HG03342 (cell line): Measurements from ENCODE around the gene JAKMIP1.

Experiments
- ATAC-seq: cut with Tn5 transposase; IDR thresholded peaks from one replicate; pipeline ENCODE4 v1.9.1; 2021; ENCODE audit warnings: mild to moderate bottlenecking, moderate library complexity; ENCODE audit not compliant: unreplicated experiment

JAKMIP1 gene

DNA sequence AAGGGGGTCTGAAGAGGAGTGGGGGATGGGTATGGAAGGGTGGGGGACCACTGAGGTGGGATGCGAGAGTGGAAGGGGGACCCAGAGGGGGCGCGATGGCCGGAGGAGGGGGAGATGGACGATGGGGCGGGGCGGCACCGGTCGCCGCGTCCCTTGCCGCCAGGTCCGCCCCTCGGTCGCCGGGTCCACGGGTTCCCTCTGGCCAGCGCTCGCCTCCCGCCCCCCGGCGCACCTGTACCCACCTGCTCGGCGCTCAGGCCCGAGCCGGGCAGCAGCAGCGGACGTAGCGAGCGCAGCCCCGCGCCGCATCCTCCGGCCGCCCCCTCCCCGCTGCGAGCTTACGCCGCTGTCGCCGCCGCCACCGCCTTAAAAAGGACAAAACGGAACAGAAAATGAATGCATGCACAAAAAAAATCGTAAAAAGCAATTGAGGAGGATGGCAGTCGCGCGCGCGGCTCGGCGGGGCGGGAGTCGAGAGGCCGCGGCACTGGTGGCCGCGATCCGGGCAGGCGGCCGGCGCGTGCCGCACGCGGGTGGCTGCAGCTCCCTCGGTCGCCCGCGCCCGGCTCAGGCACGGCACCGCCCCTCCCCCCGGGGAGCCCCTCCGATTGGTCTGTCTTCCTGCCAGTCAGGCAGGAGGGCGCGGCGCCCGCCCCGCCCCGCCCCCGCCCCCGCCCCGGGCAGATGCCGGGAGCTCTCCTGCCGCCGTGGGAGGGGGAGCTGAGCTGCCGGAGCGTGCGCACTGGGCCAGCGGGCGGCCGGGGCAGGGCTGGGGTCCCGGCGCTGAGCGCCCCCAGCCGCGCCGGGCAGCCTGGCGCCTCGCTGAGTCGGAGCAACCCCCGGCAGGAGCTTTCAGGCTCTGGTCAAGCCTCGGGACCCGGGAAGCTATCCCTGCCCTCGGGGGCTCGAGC lies at the start of gene JAKMIP1:
TSS of gene JAKMIP1 (minus strand) at position 539 of the 911 bp plus-strand sequence. CDS start 87,699 bp downstream, outside the sequence.
- peak; percentile 82 for ATAC-seq

GRCh38 chr4:6248394-6248793 lies 48.0 kb upstream of the JAKMIP1 start:
- no peak for ATAC-seq

DNA sequence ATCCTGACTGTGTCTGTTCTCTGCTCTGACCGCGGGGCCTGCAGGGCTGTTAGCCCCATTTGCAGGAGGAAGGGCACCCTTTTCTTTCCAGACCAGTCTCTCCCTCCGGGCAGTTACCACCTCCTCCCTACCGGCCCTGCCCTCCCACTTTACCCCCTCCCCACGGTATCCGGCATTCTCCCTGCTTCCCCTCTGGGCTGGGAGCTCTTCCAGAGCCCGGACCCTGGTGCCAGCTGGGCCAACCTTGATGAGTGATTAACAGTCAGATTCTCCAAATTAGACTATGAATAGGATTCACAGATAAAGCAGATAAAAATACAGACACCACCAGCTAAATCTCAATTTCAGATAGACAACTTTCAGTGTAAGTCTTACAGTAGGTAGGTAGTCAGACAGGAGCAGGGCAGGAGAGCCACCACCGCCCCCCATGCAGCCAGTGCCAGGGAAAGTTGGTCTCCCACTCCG lies 45.9 kb upstream of the JAKMIP1 start:
- ATAC-seq: no peak

DNA sequence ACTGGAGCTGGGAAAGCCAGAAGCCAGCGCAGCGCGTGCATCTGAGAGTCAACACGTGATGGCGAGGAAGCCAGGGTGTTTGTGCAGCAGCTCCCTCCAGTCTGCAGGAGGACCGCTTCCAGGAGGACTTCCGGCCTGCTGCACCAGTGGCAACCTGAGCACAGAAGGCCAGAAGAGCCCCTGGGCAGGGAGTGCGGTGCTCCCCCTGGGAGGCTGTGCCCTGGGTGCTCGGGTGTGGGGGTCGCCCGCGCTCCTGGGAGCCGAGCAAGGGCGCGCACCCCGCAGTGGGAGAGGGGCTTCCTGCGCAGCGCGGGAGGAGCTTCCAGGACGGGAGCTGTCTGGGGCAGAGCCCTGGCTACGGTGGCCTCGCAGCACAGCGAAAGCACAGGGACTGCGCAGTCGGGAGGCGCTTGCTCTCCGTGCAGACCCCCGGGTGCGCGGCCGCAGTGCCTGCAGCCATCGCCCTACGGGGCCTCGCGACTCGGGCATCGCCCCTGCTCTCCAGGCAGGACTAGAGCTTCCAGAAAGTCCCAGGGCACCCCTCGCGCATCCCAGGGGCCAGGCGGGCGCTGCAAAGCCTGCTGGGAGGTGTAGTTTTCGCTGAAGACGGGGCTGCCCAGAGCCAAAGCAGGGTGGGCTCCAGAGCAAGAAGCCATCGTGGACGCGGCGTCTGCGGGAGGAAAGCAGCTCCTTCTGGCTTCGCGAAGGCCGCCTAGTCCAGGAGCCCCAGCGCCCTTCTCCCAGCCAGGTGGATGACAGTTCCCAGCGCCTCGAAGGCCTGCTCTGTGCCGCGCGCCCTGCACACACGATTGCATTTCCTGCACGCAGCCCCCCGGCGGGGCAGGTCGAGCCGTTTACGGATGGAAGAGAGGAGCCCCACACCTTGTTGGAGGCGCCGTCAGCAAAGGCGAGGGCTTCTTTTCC lies 45.2 kb upstream of the JAKMIP1 start:
- ATAC-seq: no peak

GRCh38 chr4:6242271-6243029 lies 42.1 kb upstream of the JAKMIP1 start:
- no peak for ATAC-seq

DNA sequence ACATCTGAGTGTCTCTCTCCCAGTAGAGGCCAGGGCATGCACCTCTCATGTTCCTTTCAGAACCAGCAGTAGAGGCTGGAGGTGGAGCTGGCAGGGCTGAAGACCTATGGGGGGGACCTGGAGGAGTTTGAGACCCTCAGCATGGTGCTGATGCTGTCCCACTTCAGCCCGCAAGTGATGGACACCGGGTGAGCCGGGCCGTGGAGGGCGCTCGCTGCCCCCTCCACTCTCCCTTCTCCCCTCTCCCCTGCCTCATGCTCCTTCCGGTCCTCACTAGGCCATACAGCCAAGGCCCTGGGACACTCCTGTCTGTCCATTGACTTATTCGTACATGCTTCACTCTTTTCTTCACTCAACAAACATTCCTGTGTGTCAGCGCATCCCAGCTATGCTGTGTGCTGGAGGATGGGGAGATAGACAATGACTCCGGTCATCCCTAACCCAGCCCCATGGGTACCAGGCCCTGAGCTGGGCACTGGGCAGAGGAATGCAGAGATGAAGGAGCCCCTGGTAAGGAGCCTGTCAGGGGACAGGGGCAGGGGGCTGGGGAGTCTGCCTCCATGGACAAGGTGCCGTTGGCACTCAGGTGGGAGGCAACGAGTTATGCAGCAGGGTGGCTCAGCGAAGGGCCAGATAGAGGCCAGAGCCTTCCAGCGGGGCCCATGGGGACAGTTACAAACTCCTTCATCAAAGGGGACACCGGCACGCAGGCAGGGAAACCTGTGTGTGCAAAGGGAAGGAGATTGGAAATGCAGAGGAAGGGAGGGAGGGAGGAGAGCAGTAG lies 40.9 kb upstream of the JAKMIP1 start:
- no peak for ATAC-seq

GRCh38 chr4:6239968-6240367 lies 39.6 kb upstream of the JAKMIP1 start:
- no peak for ATAC-seq

DNA sequence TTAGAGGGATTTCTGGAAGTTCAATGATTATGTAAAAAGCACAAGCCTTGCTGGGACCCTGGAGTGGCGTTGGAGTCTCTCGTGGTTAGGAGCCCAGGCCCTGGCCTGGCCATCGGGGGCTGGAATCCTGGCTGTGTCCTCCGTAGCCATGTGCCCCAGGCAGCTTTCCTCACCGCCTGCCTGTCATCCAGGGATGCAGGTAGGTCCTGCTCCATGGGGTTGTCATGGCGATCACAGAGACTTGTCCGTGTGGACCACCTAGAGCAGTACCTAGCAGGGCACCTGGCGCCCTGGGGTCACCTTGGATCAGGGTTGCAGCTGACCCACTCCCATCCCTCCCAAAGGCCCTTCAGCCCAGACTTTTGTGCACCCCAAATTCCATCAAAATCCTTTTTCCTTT lies 39.1 kb upstream of the JAKMIP1 start:
- no peak for ATAC-seq

DNA sequence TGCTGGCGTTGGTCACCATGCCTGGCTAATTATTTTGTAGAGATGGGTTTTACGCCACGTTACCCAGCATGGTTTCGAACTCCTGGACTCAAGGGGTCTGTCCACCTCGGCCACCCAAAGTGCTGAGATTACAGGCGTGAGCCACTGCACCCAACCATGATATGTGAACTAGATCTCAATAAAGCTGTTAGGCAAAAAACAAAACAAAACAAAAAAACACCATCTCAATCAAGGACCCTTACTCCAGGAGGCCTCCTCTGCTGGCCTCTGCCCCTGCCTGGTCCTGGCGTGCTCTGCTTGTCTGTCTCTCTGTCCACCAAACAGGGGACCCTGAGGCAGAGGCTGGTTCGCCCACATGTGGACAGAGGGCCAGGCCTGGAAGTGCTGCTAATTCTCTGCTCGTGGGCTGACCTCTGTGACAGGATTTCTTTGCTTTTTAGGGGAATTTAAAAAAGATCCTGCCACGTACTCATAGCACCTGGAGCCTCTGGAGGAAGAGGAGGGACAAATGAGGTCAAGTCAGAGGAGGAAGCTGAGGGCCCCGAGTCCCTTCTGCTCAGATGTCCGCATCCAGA lies 36.6 kb upstream of the JAKMIP1 start:
- no peak for ATAC-seq

DNA sequence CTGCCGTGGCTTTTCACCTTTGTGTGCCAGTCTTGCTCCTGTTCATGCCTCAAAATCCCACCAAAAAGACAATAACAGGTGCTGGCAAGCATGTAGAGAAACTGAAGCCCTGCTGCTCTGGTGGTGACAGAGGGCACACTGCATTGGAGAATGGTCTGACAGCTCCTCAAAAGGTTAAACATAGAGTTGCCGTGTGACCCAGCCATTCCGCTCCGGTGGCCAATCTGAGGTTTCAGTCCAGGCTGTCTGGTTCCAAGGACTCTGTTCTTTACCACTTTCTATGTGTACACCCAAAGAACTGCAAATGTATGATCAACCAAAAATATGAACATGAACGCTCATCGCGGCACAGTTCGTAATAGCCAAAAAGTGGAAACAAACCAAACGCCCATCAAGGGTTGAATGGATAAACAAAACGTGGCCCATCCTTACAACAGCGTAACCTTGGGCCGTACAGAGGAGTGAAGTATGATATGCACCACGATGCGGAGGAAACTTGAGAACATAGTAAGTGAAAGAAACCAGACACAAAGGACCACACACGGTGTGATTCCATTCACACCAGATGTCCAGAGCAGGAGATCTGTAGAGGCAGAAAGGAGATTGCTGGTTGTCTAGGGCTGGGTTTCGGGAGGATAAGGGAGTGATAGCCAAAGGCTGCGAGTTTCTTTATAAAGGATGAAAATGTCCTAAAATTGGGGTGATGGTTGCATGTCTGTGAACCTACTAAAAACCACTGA lies 35.7 kb upstream of the JAKMIP1 start:
- ATAC-seq: no peak

- no peak for ATAC-seq
These were observed 34.7 kb upstream of the JAKMIP1 start for GRCh38 chr4:6235012-6235411.

DNA sequence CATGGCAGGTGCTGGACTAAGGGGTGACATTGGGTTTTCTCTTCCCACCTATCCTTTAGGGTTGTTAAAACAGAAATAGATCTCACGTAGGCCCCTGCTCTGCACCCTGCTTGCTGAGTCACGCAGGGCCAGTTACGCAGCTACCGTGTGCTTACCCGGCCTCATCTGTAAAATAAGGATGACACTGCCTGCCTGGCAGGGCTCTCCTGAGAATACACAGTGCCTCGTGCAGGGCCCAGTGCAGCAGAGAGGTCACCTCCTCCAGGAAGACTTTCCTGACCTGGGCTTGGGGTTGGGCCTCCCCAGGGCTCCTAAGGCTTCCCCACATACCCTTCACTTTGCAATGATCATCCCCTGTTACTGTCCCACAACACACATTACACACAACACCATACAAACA lies 33.6 kb upstream of the JAKMIP1 start:
- ATAC-seq: no peak

- no peak for ATAC-seq
These were observed 32.8 kb upstream of the JAKMIP1 start for GRCh38 chr4:6232836-6233785.

GRCh38 chr4:6231663-6232165 lies 31.4 kb upstream of the JAKMIP1 start:
- ATAC-seq: no peak

DNA sequence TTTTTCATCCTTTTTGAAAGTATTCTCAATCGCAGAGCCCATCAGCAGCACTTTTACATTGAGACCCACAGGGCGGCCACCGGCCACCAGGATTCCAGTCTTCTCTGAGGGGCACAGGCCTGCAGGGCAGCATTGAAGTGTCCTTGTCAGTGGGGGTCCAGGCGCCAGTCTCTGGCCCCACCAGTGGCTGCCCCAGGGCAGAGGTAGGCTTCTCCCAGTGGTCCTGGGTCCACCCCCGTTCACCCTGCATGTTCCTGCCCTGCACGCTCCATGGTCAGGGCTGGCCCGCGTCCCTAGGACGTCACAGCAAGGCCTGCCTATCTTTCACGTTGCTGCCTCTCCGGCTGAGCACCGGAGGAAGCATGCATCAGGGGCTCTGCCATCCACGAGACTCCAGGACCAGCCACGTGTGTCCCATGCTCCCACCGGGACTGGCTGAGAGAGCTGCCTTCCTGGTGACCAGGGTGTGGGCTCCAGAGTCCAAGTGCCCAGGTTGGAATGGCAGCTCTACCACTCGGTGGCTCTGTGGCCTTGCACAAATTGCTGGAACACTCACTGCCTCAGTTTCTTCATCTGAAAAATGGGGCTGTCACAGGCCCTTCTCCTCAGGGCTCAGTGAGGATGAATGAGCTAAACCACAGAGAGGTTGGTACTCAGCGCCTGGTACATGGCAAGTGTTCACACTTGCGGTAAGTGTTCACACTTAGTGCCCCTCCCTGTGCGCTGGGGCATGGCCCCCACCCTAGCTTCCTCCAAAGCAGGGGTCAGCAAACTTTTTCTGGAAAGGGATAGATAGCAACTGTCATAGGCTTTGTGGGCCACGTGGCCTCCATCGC lies 30.7 kb upstream of the JAKMIP1 start:
- no peak for ATAC-seq

DNA sequence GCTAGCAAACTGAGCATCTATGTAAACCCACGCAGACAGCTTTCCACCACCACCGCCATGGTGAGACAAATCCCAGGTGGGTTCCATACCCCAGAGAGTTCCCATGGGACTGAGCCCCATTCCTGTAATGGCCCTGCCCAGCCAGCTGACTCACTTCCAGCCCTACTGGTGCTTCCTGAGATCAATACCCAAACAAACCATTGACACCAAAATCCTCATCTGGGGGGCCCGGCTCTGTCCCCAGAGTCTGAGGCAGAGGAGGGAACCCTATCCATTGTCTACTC lies 30.1 kb upstream of the JAKMIP1 start:
- no peak for ATAC-seq
